Vagina (tissue), 2 donors: ENCODE data around the gene BRD3.

Source experiments
- POLR2AphosphoS5 ChIP-seq, 2 donors: sonication (generic); formaldehyde crosslinking; IDR thresholded peaks; one replicate each; pipeline ENCODE4 v1.9.0; 2017; ENCODE audit warnings: antibody characterized with exemption in 2 of 2, mild to moderate bottlenecking in 2 of 2, low read depth in 1 of 2; ENCODE audit not compliant: insufficient read depth in 1 of 2
- TF ChIP-seq, protein P1 (sequence below), 3 experiments: fragments of 450-650 bp in 2 of 3; fragments of 200-600 bp in 1 of 3; sonication (generic) in 1 of 3; IDR thresholded peaks; one replicate each; pipeline ENCODE4 v1.5.1; 2017 to 2019; ENCODE audit warnings: antibody characterized with exemption in 3 of 3, mild to moderate bottlenecking in 2 of 3, moderate library complexity in 2 of 3

DNA sequence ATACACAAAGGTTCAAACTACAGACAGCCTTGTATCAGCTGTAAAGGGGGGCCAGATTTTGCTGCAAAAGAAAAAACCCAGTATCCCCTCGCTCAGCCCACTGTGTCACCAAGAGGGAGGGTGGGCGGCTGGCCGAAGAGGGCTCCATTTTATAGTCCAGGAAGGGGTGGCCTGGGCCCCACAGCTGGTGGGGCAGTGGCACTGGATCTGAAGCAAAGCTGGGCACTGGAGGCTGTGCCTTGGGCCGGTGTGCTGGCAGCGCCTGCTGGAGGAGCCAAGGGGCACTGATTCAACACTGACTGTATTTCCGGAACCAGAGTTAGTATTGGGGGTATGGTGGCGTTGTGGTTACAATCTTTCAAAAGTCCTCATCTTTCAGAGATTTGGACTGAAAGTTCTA is 9.1 kb downstream of the BRD3 start:
- TF ChIP-seq, protein P1, sequence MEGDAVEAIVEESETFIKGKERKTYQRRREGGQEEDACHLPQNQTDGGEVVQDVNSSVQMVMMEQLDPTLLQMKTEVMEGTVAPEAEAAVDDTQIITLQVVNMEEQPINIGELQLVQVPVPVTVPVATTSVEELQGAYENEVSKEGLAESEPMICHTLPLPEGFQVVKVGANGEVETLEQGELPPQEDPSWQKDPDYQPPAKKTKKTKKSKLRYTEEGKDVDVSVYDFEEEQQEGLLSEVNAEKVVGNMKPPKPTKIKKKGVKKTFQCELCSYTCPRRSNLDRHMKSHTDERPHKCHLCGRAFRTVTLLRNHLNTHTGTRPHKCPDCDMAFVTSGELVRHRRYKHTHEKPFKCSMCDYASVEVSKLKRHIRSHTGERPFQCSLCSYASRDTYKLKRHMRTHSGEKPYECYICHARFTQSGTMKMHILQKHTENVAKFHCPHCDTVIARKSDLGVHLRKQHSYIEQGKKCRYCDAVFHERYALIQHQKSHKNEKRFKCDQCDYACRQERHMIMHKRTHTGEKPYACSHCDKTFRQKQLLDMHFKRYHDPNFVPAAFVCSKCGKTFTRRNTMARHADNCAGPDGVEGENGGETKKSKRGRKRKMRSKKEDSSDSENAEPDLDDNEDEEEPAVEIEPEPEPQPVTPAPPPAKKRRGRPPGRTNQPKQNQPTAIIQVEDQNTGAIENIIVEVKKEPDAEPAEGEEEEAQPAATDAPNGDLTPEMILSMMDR (IDR thresholded peaks at IDR 0.05), result no peak
- TF ChIP-seq POLR2AphosphoS5 (IDR thresholded peaks at IDR 0.05; ENCODE audit: insufficient read depth in 1 of 2, low read depth in 1 of 2), result no peak
